ENCODE measurements around the gene RCBTB2.

Gene RCBTB2

DNA sequence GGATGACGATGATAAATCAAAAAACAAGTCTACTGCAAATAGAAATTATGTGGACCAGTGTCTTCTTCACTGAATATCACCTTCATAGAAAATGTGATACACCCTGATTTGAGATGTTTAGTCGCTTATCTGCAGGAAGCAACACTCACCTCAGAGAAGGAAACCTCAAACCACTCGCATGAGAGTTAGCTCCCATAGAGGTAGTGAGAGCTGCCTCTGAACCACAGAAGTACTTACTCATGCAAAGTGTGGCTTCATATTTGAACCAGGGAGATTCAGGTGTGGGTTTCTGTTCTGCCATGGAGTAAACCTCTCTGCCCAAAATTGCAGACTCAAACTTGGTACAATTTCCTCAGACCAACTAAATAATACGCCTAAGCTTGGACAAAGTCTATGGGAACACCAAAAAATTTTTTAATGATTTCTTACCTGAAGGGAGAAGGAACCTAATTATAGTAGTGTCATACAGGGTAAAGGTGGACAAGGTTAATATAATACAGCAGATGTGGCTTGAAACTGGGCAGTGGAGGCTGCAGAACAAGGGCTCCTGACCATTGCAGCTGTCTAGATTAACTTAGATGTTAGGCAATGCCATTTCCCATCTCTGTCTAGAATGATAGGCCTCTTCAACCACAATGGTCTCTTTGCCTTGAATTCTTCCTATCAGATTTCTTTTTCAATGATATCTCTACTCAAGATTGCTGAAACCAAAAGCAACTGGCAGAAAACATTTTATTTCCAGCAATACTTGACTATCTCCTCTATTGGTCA lies 29.6 kb upstream of the RCBTB2 start:
- no peak for DNase-seq

DNA sequence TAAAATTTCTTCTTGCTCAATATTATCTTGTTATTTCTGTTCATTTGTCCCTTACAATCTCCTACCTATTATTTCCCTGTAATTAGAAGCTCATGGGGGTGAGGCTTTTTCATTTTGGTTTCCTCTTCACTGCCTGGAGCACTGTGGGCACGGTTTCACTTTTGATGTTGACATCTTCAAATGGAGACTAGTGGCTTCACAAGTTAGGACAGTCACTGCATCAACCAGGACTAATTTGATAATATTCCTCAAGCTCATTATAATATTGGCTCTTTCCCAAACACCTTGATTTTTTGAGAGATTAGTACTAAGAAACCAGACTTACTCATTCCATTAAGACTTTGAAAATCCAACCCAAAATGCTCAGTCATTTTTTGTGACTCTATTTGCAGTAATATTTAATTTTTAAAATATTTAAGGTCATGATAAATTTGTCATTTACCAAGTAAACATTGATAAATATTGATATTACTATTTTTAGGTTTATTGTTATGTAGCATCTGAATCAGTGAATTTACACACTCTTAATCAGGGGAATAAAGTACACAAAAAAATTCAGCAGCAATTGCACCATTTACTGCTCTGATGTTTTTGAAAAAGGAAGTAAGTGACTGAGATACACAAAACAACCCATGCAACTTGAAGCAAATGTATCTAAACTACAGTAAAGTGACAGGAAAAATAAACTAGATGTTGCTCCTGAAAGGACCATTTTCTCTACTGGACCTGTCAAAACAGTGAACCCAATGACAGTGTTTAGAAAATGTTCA lies 28.8 kb upstream of the RCBTB2 start:
- no peak for DNase-seq

DNA sequence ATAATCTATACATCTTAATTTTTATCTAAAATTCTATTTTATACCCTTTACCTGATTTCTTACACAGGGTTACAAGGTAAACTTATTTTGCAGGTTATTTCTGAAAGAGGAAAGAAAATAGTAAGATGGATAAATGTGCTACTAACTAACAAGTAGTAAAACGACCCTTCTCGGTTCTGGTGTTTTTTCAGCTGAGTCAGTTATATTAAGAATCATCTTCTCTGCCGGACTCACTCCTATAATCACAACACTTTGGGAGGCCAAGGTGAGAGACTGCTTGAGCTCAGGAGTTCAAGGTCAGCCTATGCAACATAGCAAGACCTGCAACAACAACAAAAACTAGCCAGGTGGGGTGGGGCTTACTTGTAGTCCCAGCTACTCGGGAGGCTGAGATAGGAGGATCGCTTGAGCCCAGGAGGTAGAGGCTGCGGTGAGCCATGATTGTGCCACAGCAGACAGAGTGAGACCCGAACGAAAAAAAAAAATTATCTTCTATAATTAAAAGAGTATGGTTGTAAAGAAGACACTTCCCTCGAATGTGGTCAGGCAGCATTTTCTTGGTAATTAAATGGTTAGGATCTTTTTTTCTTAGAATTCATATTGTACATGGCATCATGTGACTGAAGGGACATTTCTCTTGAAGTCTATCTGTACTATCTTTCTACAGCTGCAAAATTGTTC lies 27.9 kb upstream of the RCBTB2 start:
- DNase-seq: no peak

DNA sequence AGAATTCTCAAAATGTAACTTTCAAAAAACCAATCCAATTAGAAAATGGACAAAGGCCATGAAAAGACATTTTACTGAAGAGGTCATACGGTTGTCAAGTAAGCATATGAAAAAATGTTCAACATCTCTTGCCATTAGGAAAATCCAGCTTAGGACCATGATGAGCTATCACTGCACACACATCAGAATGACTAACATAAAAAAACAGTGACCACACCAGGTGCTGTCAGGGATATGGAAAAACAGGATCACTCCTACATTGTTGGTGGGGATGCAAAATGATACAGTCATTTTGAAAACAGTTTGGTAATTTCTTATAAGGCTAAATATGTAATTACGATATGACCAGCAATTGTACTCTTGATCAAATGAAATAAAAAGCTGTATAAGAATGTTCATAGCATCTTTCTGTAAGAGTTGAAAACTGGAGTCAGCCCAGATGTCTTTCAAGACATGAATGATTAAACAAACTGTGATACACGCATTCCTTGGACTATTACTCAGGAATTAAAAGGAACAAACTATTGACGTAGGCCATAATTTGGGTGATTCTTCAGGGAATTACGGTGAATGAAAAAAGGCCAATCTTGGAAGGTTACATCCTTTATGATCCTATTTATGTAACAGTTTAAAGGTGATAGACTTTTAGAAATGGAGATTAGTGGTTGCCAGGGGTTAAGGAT lies 26.9 kb upstream of the RCBTB2 start:
- DNase-seq: no peak

DNA sequence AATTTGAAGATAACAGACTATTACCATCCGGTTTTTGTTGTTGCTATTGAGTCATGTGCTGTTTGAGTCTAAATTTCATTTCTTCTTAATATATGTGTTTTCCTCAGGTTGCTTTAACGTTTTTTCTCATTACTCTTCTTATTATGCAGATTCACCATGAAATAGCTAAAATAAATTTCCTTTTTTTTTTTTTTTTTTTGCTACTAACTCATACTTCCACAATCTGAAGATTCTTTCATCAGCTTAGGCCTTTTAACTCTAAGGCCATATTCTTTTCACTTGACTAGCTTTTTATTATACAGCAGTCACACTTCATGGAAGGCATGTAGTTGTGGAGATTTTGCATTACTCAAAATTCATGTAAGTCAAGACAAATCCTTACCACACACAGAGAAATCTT lies 23.9 kb upstream of the RCBTB2 start:
- DNase-seq: no peak

DNA sequence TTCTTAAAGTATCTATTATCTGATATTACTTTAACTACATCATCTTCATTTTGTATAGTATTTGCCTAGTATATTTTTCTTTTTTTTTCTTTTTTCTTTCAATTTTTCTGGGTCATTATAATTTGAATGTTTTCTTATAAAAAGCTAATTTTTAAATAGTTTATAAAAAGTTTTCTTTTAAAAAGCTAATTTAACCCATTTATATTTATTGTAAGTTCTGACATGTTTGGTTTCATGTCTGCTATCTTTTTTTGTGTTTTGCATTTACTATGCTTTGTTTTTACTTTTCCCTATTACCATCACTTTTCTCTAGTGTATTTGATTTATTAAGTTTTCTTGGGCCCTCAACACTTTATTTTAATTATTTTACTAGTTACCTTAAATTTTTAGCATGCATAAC lies 22.6 kb upstream of the RCBTB2 start:
- no peak for DNase-seq

DNA sequence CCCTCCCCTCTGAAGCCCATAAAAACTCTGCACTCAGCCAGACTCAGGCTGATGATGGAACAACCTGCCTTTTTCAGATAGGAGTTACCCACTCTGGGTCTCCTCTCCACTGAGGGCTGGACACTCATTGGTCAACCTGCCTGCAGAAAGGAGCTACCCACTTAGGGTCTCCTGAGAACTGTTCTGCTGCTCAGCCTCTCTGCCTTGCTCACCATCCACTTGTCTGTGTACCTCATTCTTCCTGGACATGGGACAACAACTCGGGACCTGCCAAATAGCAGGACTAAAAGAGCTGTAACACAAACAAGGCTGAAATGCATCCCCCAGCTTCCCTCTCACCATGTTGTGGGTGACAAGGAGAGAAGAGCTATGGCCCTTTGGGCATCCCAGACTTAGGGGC lies 18.4 kb upstream of the RCBTB2 start:
- DNase-seq: no peak

DNA sequence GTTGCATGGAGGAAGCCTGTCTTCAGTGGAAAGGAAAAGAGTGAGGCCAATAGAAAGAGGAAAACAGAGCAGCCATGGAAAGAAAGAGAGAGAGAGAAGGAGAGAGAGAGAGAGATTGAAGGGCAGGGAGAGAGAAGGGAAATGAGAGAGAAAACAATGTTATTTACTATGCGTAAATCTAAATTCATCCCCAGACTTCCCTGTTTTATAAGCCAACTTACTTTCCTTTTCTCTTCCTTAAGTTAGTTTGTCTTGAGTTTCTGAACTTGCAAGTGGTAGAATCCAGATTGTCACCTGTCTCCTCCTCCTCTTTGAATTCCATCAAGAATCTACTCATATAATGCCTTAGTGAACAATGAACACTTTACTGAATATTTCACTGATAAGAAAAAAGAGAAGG lies 16.8 kb upstream of the RCBTB2 start:
- DNase-seq: no peak

DNA sequence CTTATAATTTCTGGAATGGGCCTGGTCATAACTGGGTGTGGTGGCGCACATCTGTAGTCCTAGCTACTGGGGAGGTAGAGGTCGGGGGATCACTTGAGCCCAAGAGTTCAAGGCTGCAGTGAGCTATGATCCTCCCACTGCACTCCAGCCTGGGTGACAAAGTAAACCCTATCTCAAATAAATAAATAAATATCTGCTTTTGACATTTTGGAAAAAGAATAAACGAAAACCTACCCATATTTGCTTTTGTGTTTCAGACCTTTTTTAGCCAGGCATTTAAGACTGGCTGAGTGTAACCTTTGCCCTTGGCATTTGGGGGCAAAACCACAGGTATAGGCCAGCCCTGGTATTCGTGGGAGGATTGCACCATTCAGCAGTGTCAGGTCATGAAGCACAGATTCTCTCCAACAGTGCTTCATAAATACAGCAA lies 14.8 kb upstream of the RCBTB2 start:
- no peak for DNase-seq

DNA sequence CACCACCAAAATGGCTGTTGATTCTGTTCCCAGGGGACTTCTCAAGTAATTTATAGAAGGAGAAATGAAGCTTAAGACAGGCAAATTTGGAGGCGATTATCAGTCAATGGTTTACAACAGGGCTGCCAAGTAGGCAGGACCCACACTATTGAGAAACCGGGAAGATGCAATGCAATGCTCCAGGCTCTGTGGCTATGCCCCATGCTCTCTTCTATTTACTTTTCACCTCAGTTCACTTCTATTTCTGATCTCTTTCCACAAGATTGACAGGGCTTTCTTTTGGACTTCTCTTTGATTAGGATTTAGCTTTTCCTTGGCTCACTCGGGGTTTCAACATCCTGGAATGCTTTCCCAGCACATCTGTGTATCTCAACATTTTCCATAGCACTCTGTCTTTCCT lies 12.7 kb upstream of the RCBTB2 start:
- DNase-seq: no peak

DNA sequence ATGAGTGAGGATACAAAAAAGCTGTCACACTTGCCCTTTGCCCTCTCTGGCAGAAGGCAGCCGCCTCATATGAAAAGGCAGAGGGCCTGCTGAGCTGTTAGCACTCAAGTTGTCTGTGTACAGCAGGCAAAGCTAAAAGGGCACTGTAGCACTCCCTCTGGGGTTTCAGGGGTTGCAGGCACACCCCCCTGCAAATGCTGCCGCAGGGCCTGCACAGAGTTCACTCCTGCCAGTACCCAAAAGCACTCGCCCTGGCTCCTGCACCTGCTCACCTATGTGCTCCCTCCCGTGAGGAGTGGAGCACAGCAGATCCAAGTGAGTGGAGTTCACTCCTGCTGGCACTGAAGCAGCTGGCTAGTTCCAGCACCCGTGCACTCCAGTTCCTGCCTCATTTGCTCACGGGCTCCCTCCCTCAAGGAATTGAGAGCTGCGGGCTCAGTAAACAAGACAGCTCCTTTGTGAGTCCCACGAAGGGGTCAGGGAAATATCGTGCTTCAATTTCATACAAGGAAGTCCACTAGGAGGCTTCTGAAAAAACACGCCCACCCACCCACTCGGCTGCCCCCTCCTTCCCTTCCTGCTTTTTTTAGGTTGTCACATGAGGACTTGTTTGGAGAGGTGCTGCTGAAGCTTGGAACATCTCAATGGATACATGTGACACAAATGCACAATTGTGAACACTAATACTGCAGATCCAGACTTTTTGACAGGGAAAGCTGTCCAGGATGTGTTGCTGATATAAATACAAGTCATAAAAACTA lies 9.9 kb upstream of the RCBTB2 start:
- no peak for DNase-seq

DNA sequence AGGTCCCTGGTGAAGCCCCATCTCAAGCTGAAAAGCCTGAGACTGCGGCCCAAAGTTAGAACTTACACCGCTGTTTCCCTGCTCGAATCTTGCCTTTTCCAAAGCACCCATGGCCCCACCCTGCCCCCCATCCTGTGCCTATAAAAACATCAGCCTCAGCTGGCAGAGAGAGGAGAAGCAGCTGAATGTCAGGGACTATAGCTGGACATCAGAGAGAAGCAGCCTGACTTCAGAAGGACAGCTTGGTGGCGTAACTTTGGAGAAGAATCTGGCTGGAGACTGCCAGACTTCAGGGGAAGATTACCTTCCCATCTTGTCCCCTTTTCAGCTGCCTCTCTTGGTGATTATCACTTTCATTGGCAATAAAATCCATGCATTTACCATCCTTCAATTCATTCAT lies 9.3 kb upstream of the RCBTB2 start:
- no peak for DNase-seq

DNA sequence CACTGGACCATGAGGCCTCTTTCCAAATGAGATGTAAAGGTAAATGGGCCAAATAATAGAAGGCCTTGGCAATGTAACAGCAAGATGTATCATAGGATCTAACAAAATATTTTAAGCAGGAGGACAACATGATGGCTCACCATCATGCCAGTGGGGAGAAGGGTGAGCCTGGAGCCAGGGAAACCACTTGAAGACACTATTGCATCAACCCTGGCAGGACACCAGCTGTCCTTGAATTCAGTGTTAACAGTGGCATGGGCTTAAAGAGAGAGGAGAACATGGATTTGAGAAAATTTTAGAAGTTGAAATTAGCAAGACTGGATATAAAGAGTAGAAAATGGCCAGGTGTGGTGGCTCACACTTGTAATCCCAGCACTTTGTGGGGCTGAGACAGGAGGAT lies 6.7 kb upstream of the RCBTB2 start:
- DNase-seq: no peak

DNA sequence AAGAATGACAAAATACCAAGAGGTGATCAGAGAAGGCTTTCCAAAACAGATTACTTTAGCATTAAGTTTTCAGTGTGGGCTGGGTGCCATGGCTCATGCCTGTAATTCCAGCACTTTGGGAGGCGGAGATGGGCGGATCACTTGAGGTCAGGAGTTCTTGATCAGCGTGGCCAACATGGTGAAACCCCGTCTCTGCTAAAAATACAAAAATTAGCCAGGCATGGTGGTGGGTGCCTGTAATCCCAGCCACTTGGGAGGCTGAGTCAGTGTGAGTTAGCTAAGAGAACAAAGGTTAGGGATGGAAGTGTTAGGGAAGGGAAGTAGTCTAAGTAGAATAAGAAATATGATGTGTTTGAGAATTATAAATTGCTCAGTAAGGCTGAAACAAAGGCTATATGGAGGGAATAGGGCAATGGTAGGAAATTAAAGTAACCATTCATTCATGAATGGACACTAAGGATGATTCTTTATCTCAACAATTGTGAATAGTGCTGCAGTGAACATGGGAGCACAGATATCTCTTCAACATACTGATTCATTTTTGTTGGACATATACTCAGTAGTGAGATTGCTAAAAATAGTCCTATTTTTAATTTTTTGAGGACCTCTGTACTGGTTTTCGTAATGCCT lies 3.9 kb upstream of the RCBTB2 start:
- no peak for DNase-seq

DNA sequence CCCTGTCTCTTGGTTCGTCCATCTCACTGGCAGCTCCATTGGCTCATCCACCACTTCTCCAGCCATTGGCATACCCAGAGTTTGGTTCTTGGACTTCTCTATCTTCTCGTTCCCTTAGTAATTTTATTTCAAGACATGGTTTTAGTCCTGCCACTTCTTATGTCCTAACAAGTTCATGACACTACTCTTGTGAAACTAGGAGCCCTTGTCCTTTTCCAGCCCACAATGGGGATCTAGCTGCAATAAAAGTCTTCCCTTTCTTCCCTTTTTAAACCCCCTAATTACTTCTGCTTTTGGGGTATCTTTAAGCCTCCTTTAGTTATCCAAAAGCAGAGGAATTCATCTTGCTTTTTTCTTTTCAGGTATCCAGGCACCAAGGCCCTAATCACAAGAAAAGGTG lies 2.9 kb upstream of the RCBTB2 start:
- no peak for DNase-seq

DNA sequence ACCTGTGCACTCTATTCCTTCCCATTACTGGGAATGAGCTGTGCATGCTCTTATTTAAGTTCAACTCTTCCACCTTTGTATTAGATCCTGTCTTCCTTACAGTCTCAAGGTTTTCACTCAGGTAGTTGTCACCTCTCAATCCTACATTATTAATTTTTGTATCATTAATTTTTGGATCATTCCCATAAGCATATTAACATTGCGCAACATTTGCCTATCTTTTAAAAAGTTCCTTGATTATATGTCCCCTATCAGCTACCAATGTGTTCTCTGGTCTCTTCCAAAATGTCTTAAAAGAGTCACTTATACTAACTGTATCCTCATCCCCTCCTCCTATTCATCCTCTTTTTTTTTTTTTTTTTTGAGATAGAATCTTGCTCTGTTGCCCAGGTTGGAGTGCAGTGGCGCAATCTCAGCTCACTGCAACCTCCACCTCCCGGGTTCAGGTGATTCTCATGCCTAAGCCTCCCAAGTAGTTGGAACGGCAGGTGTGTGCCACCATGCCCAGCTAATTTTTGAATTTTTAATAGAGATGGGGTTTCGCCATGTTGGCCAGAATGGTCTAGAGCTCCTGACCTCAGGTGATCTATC lies 2.1 kb upstream of the RCBTB2 start:
- no peak for DNase-seq

DNA sequence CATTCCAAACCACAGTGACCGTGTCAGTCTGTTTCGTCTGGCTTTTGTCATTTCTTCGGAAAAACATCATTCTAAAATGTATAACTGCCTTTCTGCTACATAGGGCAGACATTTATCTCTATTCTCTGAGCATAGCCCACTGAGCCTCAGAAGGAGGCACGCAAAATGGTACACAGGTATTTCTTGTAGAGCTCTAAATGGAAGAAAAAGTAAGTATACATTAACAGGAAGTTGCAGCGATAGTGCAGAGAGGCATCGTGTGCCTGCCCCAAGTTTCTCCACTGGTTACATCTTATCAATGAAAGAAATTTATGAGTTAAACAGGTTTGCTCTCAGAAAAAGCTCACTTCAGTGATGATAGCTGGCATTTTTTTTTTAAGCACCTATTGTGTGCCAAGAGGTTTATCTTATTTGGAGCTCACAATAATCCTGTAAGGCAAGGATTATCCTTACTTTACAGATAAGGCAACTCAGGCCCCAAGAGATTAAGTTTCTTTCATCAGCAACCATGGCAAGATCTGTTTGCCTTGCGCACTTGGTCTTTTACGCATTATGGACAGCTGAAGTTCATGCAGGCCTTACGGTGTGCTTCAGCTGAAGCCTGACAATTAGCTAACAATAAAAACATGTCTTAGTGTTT lies 1.2 kb upstream of the RCBTB2 start:
- DNase-seq: no peak

DNA sequence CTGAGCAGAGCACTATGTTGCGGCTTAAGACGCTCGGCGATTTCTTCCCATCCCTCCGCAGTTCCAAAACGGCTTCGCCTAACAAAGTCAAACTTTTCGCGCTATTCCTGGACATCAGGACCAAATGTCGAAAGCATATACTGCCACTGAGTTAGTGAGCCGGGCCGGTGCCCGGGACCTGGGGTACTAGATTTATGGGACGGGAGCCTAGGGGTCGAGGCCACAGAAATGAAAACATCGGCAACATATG lies 699 bp downstream of the RCBTB2 start:
- no peak for DNase-seq

DNA sequence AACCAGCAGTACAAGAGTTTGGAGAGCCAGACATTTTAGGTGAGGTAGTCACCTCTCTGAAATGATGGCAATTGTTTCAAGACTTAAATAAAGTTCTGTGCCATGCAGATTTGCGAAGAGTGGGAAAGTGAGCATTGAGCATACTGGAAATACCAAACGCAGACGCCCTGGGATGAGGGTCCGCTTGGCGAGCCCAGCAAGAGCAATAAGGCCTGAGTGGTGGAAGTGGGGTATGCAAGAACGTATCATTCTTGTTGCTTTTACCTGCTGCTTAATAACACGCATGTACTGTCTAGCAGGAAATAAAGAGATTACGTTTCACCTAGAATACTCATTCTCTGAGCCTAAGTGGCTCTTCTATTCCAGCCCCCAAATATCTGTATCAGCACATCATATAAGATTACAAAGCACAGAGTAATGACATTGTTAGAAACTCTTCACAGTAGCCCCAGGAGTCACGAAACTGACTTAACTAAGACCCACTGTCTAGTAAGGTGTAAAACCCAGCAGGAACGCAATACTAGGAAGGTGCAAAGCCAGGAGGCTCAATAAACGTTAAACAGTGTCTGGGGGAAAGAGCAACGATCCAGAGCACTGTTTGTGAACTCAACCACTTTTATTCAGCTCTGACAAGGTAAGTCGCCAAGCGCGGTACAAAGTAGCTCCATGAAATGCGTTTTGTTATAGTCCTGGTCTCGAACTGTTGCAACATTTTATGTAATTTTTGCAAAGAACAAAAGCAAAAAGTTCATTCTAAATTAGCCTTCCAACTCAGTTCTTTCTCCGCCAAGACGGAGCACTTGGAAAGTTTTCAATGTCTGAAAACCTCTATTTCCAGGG lies 1.2 kb downstream of the RCBTB2 start:
- no peak for DNase-seq

DNA sequence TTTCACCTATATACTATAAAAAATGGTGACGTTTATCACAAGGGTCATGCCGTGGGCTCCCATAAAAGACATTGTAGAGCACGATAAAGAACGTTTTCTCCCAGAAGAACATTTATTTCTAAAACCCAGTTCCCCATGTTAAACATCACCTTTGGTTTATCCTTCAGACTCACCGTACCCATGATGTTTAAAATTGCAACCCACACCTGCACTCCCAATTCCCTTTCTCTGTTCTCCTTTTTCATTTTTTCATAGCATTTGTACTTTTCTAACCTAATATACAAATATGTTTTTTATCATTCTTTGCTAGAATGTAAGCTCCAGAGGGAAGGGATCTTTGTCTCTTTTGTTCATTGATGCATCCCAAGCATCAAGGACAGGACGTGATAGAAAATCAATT lies 2.0 kb downstream of the RCBTB2 start:
- no peak for DNase-seq

DNA sequence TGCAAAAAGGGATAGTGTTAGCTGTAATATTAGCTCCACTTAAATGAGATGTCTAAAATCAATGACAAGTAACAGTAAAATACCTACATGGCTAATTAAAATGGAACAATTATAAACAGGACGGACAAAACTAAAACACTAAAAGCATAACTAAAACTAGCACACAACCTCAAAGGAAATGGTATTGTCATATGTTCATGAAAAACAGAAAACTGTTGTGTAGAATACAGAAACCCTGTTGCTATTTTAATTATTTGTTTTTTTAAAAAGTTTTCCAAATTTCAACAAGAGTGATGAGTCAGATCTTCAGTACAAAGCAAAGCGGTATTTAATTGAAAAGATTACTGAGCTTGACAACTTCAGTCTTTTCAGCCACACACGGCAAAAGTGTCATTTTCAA lies 4.2 kb downstream of the RCBTB2 start:
- DNase-seq: no peak
